CD4-positive, alpha-beta T cell treated with Interleukin-15 for 1 hour (primary cell): ENCODE measurements around the gene KIF2C.
"Not testable (repeated sequence)": the region's sequence is repeated elsewhere in the genome, so short reads cannot be mapped to it uniquely, and the experiment has no call there.

Source experiments
- DNase-seq: peaks from one replicate; pipeline ENCODE4 v3.0.0-alpha.2; 2020

The KIF2C gene

DNA sequence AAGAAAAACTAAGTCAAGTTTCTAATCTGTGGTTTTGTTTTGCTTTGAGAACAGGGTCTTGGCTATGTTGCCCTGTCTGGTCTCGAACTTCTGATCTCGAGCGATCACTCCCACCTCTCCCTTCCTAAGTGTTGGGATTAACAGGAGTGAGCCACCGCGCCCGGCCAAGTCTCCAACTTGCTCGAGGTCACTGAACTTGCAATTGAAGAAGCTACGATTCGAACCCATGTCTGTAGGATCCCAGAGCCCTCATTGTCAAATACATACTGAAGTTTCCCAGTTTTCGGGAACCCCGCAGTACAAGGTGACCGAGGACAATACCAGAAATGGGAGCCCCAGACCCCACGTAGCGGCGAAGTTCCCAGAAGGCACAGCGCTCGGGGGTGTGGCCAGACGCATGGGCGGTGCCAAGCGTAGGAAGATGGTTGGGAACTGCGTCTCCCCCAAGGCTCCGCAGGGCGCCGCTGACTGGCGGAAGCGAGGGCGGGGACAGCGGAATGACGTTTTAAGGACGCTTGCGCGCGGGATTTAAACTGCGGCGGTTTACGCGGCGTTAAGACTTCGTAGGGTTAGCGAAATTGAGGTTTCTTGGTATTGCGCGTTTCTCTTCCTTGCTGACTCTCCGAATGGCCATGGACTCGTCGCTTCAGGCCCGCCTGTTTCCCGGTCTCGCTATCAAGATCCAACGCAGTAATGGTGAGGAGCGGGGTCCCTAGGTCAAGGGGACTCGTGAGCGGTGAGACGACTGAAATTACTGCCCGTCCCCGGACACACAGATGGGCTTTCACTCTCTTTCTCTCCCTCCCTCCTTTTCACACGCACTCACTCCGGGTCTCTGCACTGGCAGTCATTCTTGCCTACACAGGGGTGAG, at the start of gene KIF2C:
TSS of gene KIF2C (plus strand) at position 531 of the 872 bp plus-strand sequence. CDS start at position 627, 96 bp downstream.
- DNase-seq, result peak; percentile 96

DNA sequence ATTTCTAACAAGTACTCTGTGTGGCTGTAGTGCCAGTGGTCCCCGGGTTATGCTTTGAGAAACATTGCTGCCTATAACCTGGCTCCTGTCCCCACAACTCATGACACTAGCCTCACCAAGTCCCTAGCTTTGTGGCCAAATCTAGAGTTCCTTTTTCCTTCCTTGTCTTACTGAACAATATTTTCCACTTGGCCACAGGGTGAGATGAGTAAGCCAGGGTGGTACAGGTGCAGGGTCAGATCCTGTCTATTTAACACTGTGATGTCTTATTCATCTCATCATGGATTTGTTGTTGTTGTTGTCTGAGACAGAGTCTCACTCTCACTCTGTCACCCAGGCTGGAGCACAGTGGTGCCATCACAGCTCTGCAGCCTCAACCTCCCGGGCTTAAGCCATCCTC, 46.5 kb upstream of the KIF2C start:
- no peak for DNase-seq

DNA sequence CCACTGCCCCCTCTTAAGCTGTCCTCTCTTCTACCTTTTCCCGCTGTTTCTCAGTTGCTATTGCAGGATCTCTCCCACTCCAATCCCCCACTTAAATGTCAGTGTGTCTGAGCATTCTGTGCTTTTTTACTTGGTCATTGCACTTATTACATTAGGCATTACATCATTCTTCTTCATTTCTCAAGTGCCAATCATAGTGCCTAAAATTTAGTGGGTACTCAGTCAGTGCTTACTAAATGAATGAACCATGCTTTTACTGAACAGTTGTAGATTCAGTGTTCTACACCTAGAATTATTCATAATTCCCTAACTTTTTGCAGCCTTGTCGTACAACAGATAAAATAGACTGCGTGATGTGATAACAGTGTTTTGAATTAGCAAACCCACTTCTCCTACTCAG, 45.7 kb upstream of the KIF2C start:
- DNase-seq, result no peak

DNA sequence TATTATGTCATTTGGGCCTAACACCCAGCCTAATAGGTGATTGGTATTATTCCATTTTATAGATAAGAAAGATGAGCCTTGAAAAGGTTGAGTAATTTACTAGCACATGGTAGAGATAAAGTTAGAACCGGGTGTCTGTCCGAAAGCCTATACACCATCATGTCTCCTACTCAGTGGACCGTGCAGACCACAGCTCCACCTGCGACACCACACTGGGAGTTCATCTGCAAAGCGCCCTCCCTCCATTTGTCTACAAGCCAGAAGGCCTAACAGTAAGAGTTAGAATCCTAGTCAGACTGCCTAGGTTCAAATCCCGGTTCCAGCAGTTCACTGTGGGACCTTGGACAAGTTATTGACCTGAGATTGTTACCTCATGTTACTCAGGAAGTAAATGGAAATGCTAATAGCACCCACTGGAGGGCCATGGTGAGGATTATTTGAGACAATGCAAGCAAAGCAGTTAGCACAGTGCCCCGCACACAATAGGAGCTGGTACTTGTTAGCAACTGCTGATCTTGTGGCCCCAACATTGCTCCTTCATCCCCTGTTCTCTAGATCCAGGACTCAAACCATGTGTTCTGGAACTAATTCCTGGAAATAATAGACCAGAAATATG, 44.7 kb upstream of the KIF2C start:
- DNase-seq, result peak; percentile 20

DNA sequence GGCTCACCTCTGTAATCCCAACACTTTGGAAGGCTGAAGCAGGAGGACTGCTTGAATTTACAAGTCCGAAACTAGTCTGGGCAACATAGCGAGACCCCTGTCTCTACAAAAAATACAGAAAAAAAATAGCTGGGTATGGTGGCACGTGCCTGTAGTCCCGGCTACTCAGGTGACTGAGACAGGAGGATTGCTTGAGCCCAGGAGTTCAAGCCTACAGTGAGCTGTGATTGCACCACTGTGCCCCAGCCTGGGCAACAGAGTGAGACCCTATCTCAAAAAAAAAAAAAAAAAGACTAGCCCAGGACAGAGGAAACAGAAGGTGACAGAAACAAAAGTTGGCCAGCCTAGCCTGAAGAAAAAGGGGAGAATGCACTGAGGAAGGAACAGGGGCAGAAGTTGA, 44.0 kb upstream of the KIF2C start:
- no peak for DNase-seq

DNA sequence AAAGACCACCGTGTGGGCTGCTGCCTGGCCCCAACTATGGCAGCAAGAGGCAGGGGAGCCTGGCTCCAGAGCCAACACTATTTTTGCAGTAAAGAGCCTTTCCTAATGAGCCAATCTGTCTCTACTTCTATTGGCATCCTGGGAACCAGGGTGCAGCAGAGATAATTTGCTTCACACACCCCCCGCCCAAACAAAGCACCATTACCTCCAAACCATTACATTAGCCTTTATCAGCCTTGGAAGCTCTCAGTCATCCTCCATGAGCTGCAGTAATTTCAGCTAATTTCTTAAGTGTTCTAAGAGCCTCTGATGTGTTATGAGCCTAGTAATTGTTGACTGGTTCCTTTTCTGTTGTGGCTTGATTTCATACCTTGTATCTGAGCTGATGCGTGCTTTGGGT, 43.5 kb upstream of the KIF2C start:
- no peak for DNase-seq

DNA sequence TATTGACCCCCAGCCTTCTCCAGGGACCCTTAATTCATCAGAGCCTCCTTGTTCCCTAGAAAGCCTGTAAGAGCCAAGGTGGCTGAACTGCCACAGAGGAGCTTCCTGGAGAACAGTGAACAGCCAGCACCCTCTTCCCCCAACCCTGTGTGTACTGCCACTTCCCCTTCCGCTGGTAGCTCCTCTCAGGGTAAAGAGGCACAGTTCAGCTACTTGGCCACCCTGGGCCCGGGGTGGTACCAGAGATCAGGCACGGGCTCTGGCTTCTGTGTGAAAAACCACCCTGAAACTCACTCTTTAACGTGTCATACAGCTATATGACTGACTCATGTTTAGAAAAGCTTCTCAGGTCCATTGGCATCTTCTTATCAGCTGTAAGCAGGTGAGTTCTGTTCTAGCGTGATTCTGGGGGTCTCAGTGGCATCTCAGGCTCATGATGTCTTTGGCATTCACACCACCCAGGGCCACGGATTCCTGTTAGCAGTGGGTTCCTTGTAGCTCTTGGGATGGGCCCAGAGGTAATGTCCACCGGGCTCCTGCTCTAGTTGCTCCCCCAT, 42.8 kb upstream of the KIF2C start:
- peak; percentile 49 for DNase-seq

DNA sequence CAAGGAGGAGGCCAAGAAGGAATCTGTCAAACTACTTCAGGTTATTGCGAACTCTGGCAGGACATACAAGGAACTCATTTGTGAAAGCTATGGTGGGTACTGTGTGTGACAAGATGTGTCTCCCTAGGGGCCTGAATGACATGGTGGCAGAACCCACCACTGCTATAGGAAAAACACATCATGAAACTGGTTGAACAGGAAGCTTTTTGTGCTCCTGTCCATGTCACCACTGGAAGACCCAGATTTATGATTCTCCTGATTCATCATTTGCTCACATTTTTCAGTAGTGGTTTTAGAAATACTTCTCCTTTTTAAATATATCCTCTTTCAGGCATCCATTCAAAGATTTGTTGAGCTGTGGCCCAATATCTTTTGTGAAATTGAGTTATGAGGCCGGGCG, 41.5 kb upstream of the KIF2C start:
- DNase-seq, result no peak

DNA sequence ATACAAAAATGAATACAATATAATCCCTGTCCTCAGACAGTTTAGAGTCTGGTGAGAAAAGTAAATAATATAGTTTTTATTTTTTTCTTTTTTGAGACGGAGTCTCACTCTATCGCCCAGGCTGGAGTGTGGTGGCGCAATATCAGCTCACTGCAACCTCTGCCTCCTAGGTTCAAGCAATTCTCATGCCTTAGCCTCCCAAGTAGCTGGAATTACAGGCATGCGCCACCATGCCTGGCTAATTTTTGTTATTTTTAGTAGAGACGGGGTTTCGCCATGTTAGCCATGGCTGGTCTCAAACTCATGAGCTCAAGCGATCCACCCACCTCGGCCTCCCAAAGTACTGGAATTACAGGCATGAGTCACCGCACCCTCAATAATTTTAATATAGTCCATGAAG, 40.3 kb upstream of the KIF2C start:
- not testable (repeated sequence) for DNase-seq

DNA sequence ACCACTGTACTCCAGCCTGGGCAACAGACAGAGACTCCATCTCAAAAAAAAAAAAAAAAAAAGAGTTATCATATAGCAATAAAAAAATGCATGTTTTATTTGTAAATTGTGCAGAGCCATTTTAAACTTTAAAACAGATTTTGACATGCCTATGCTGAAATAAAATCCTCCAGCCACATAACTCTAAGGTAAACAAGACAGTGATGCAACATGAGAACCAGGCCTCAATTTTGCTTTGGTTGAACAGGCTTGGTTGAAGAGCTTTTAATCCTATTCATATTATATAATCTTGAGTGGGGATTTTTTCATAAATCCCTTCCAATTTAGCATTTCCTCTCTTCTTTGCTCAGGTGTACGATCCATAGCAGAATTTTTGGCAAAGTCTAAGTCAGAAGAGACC, 39.1 kb upstream of the KIF2C start:
- DNase-seq, result no peak

DNA sequence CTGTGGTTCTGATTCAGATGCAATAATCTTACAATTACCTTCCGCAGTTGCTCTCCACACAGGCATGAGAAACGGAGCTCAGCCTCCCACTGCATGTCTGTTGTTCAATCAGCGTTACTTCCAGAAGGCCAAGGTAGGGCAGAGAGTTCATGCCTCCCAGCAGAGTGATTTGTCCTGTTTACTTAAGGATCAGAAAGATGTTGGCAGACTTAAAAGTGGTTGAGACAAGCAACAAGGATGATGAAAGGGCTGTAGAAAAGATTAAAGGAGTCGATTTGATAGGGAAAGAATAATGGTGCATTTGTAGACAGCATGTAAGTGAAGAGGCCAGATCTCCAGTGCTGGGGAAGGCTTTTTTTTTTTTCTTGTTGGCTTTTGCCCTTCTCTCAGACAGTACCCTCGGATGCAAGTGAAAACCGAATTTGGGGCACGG, 38.5 kb upstream of the KIF2C start:
- DNase-seq, result no peak

DNA sequence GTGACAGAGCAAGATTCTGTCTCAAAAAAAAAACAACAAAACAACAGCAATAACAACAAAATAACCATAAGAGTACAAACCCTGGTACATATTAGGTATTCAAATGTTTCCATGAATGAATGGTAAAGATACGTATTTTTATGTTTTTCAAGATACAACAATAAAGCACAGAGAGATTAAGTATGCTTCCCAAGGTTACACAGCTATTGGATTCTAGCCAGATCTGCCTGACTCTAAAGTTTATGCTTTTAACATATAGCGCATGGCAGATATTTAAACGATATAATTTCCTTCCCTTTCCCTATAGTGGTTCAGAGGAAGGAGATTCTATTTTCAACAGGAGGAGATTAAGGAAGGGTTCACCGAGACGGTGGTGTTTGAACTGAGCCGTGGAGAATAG, 34.2 kb upstream of the KIF2C start:
- DNase-seq, result no peak

DNA sequence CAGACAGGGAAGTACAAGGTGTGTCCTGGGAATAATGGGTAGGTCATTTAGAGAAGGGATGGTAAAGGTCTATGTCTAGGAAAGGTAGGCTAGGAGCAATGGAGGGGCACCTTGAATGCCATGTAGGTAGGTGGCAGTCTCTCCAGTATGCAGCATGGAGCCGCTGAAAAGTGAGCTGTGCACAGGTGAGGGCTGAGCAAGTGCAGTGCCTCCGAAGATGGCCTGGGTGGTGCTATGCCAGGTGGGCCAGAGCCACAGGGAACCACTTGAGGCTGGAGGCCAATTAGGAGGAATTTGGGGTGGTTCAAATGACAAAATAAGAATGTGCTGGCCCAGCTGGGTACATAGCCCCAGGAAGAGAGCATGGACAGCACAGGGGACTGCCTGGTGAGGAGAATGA, 33.7 kb upstream of the KIF2C start:
- DNase-seq, result no peak

DNA sequence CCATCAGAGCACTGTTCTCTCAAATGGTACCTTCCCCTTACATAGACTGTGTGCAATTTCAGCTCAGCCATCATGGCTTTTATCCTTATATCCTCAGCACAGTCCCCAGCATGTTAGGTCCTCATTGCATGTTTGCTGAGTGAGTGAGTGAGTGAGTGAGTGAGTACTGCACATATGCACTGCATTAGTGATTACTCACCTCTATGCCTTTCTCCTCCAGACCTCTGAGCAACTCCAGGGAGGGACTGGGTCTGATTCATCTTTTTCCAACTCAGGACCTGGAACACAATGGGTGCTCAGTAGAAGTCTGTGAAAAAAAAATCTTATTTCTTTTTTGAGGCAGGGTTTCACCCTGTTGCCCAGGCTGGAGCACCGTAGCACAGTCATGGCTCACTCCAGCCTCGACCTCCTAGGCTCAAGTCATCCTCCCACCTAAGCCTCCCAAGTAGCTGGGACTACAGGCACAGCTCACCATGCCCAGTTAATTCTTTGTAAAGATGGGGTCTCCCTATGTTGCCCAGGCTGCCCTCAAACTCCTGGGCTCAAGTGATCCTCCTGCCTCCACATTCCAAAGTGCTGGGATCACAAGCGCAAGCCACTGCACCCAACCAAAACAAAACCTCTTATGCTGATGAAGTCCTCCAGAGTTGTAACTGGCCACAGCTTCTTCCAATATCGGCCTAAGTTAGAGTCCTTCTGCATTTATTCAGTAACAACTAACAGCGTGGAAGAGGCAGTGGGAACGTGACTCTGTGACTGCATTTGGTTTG, 32.3 kb upstream of the KIF2C start:
- no peak for DNase-seq

DNA sequence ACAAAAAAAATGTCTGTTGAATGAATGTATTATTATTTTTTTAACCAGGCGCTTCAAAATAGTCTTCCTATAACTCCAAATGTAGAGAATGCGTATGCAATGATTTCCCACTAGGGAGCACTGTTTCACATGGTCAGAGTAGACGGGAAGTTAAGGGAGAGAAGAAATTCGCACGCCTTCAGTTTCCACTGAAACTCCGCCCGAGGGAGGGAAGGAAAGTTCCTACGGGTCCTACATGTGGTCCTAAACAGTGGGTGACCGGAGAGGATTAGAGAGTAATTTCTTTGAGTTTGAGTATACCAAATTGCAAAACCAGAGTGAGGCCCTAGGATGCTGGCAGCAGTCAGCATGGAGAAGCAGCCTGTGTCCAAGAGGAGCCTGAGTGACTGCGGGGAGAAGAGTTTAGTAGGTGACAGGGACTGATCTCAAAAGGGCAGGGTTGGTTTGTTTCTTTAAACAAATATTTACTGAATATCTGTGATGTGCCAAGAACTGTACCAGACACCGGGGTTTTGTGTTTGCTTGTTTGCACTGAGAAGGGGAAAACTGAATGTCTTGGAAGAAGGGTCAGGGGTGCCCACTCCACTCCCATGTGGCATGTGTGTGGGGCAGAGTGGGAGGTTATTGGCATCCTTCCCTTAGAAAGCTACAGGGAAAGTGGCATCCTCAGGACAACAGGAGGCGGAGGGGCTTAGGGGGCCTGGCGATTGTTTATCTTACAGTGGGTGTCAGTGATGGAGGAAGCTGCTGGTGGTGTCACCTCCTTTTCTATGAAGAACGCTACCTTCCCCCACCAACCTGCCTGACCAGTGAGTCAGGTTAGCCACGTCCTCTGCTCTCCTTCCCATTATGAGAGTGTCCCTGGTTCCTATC, 31.4 kb upstream of the KIF2C start:
- no peak for DNase-seq

DNA sequence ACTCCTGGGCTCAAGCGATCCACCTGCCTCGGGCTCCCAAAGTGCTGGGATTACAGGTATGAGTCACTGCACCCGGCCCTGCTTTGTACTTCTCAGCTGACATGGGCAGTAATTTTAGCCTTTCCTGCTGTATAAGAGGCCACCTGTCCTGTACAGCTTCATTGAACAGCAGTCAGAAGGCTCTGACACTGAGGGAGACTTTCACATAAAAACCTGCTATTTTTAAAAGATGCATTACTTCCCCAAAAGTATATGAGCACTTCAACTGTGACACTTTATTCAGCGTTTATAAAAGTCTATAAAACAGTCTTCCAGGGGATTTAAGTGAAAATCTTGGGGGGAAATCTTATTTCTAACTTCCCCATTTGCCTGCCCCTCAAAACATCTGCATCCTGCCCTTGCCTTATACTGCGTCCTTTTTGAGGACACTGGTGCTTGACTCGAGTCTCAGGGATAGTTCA, 26.3 kb upstream of the KIF2C start:
- no peak for DNase-seq

DNA sequence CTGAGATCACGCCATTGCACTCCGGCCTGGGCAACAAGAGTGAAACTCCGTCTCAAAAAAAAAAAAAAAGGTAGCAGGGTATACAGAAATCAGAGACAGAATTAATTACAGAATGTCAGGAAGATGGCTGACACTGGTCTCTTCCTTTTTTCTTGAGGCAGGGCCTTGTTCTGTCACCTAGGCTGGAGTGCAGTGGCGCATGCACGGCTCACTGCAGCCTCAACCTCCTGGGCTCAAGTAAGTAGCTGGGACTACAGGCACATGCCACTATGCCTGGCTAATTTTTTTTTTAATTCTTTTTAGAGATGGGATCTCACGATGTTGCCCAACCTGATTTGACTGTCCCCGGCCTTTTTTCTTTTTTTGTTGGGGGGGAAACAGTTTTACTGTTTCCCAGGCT, 25.1 kb upstream of the KIF2C start:
- no peak for DNase-seq

DNA sequence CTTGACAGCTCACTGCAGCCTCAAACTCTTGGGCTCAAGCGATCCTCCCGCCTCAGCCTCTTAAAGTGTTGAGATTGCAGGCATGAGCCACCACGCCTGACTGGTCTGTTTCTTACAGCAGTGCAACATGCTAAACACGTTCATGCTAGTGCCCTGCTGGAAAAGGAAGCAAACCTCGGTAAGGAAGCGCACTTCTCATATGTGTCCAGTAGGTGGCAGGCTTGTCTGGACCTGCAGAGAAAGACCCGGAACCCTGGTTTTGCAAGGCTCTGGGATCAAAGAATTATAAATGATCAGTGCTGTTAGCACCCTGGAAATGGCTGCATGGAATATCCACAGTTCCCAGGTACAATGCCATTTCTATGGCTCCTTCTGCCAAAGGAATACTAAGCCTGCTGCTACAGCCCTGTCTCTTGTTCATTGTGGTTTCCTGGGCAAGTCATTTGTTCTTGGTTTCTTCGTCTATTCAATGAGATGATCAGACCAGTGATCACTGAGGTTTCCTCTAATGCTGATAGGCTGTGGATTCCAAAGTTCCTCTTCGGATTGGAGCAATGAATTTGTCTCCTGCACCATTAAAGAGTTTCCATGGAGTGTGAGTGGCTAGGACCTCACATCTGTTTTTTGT, 24.6 kb upstream of the KIF2C start:
- peak; percentile 76 for DNase-seq

DNA sequence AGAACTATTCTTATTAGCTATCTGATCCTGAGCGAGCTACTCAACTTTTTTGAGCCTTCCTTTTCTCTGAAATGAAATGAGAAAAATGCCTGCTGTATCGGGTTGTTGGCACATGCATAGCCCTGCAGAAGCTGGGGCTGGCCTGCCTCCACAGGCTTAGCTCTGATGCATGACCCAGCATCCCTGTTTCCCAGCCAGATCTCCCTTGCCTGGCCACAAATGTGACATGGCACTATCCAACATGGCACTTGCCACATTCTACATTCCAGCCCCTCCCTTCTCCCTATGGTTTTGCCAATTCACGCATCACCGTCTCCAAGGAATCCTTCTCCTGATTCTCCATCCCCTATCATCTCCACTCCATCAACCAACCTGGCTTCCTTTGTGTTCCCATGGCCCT, 22.5 kb upstream of the KIF2C start:
- no peak for DNase-seq

DNA sequence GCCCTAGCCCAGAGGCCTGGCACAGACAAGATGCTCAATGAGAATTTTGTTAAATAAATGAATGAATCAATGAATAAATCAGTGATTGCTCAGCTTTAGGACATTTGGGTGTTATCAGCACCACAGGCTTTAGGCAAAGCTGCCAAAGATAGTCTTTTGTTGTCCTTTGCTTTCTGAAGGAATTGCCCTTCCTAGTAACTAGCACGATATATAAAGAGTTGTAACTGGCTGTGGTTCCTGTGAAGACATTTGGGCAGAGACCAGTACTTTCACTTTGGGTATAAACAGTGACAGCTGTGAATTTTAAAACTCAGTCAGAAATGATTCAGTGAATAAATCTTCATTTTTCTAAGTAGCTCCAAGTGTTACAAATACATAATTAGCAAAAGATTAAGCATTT, 22.0 kb upstream of the KIF2C start:
- DNase-seq, result no peak

DNA sequence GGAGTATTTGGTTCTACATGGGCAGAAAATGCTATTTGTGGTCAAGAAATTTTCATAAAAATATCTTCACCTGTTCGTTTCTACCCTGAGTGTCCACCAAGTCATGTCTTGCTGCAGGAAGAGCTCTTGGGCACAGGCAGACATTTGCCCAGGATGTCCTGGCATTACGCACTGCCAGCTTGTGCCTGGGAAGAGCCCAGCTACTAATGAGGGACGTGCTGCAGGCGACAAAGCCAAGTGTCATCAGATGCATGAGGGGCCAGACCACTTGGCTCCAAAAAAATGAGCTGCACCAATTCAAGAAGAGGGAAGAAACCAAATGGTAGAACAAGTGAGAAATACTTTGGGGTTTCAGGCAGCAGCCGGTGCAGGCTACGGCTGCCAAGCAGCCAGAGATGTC, 21.5 kb upstream of the KIF2C start:
- no peak for DNase-seq

DNA sequence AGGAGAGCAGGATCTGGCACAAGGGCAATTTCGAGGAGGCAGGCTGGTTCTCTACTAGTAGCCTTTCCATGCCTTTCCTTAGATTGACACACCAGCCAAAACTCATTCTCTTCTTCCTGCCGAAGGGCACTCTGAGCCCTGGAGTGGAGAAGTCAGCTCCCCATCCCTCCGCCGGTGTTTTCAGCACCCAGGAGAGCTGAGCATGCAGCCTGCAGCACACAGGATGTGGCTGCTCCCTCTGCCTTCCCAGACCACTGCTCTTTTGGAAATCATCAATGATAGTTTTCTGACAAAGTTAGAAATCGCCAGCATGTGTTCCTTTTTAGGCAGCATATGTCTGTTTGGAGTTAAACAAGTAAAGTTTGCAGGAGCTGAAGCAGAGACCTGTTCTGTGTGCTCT, 20.3 kb upstream of the KIF2C start:
- DNase-seq, result no peak
